Astrocyte of the spinal cord (primary cell): Measurements from ENCODE around the gene GPBAR1.
A peak's percentile ranks its signal among the peaks of the same experiment; 100 is the strongest.

Experiments
- DNase-seq: peaks from one replicate; pipeline ENCODE4 v3.0.0; 2011; ENCODE audit warnings: low read depth, low spot score
- H3K4me3 ChIP-seq: 2 replicates; pipeline ENCODE4 v1.5.1; 2011; ENCODE audit warnings: low read depth, mild to moderate bottlenecking, low read length, moderate library complexity
- in situ Hi-C: cut with HindIII; loops from 2 replicates; pipeline ENCODE4 v1.10.0; 2017; ENCODE audit warnings: low sequenced_read_pairs
- TF ChIP-seq, protein P1 (sequence below): IDR thresholded peaks from 2 replicates; pipeline ENCODE4 v1.5.1; 2012; ENCODE audit warnings: low read depth, mild to moderate bottlenecking, low read length, inconsistent platforms

The GPBAR1 gene

DNA sequence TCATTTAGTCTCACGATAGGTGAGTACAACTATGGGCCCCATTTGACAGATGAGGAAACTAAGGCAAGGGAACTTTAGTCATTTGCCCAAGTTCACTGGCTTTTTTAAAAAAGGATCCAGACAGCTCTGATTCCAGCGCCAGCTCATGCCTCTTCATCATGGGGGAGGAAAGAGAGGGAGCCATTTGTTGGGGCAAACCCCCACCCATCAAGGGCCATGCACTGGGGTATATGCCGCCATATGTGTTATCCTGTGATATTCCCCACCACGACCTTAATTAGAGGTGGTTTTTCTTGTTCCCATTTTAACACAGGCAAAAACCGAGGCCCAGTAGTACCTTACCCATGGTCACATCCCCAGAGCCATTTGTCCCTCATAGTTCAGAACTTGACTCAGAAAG is 649 bp upstream of the GPBAR1 start:
- in situ Hi-C loops: no loop called here
- no peak overlapping the region for H3K4me3 ChIP-seq
- TF ChIP-seq, protein P1, sequence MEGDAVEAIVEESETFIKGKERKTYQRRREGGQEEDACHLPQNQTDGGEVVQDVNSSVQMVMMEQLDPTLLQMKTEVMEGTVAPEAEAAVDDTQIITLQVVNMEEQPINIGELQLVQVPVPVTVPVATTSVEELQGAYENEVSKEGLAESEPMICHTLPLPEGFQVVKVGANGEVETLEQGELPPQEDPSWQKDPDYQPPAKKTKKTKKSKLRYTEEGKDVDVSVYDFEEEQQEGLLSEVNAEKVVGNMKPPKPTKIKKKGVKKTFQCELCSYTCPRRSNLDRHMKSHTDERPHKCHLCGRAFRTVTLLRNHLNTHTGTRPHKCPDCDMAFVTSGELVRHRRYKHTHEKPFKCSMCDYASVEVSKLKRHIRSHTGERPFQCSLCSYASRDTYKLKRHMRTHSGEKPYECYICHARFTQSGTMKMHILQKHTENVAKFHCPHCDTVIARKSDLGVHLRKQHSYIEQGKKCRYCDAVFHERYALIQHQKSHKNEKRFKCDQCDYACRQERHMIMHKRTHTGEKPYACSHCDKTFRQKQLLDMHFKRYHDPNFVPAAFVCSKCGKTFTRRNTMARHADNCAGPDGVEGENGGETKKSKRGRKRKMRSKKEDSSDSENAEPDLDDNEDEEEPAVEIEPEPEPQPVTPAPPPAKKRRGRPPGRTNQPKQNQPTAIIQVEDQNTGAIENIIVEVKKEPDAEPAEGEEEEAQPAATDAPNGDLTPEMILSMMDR: no peak
- DNase-seq: no peak

DNA sequence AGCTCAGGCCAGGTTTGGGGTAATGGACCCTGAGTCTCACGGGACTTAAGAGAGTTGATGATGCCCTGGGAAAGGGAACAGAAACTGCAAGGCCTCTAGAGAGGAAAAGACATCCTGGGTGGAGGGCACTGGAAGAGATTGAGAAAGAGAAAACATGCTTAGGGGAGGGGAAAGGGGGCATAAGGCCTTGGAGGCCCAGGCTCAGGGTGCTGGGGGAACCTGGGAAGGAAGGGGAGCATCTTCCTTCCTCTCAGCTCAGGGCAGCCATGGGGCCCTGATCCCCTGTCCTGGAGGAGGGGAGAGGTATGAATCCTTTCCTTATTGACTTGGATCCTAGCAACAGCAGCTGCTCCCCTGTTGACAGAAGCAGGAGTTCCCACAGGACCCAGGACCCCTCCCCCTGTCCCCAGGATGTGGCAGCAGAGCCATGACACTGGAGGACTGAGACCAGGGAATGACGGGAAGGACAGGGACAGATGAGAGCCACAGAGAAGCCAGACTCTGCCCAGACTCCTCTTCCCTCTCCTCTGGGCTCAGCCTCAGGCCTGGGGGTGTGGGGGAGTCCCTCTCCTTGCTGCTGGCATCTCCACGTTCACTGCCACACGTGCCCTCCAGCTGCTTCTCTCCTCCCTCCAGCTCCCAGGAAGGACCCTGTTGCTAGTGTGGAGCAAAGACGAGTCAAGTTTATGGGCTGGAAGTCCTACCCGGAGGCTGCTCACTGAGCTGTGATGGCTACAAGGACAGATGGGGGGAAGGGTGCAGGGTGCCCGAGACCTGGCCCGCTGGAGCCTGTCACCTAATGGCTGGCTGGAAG is 815 bp downstream of the GPBAR1 start:
- TF ChIP-seq, protein P1: no peak

DNA sequence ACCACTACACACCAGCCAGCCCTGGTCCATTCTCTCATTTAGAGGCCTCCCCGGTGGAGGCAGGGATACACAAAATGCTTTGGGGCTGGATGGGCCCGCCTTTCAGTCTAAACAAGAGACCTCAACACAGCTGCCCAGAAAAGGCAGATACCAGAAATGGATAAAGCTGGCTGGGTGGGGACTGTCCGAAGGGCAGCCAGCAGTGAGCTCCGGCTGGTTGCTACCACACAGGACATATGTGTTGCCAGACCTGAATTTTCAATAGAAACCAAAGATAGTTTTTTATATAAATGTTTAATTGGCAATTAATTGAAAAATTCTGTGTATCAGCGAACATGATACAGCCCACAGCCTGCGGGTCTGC is 1.4 kb downstream of the GPBAR1 start:
- DNase-seq: no peak
- in situ Hi-C loops: no loop called here
- TF ChIP-seq, protein P1: no peak

More for the DNA sequence above, 815 bp downstream of the GPBAR1 start:
- H3K4me3 ChIP-seq: no peak overlapping the region
- no peak for DNase-seq
- in situ Hi-C loops: no loop called here

DNA sequence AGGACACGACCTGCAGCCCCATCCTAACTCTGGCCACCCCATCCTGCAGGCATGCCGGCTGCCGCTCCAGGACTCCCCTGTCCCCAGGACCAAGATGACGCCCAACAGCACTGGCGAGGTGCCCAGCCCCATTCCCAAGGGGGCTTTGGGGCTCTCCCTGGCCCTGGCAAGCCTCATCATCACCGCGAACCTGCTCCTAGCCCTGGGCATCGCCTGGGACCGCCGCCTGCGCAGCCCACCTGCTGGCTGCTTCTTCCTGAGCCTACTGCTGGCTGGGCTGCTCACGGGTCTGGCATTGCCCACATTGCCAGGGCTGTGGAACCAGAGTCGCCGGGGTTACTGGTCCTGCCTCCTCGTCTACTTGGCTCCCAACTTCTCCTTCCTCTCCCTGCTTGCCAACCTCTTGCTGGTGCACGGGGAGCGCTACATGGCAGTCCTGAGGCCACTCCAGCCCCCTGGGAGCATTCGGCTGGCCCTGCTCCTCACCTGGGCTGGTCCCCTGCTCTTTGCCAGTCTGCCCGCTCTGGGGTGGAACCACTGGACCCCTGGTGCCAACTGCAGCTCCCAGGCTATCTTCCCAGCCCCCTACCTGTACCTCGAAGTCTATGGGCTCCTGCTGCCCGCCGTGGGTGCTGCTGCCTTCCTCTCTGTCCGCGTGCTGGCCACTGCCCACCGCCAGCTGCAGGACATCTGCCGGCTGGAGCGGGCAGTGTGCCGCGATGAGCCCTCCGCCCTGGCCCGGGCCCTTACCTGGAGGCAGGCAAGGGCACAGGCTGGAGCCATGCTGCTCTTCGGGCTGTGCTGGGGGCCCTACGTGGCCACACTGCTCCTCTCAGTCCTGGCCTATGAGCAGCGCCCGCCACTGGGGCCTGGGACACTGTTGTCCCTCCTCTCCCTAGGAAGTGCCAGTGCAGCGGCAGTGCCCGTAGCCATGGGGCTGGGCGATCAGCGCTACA is 2.1 kb downstream of the GPBAR1 start:
- in situ Hi-C loops: no loop called here
- no peak for DNase-seq
- TF ChIP-seq, protein P1: no peak
- no peak overlapping the region for H3K4me3 ChIP-seq

More for the DNA sequence above, 1.4 kb downstream of the GPBAR1 start:
- H3K4me3 ChIP-seq: no peak overlapping the region

DNA sequence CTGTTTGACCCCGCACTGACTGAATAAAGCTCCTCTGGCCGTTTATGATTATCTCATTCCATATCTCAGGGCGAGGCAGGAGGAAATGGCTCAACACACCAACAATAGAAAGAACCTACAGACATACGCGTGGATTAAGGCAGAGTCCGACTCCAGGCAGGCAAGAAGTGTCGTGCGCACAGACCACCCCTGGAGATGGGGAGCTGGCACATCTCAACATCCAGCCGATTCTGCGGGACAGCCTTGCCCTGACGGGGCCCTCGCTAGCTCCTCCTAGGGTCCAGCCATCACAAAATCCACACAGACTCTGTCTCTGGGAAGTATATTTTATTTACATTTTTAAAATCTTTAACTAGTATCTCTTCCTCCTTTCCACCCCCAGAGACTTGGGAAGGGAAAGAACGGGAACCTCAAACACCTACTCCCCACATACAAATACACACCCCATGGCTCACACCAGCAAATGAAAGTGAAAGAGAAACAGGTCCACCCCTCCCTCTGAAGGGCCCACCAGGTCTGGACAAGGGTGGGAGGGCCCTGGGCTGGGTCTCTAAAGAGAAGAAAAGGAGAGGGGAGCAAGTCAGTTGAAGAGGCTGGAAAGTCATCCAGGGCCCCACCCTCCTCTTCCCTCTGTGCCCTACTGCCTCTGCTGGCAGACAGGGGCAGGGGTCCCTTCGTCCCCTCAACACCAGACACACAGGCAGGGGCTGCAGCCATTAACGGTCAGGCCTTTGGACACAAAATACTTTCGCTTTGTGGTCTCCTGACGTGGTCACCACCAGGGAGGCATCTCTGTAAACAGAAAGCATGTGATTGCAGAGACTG is 3.2 kb downstream of the GPBAR1 start:
- TF ChIP-seq, protein P1: peak; percentile 15
- no peak for DNase-seq
- no peak overlapping the region for H3K4me3 ChIP-seq
- in situ Hi-C loops: no loop called here
